ENCODE data around the gene SPTBN1.

SPTBN1 gene

DNA sequence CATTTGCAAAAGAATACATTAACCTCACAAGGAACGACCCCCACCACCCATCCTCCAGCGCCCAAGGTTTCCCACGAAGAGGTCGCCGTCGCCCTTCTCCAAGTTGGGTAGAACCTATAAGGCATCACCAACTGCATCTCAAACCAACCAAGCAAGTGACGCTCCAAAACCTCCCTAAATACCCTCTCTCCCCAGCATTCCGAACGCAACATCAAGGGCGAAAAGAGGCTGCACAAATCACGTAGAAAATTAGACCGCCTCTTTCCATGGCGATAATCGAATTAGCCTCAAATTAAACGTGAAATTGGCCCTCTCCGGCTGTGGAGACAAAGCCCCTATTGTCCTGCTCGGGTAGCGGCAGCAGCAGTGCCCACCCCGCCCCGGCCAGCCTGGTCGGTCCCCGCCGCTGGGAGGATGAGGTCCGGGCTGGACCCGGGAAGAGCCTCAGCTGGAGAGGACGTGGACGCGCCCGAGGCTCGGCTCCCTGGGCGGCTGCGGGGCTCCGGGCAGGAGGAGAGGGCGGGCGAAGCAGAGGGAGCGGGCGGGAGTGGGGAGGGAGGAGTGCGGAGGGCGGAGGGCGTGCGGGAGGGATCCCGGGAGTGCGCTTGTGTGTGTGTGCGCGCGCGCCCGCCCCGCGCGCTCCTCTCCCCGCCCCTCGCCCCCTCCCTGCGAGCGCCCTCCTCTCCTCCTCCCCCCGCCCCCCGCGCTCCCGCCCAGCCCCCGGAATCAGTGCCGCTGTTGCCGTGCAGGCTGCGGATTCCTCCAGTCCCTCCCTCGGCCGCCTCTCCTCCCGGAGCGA lies at the start of gene SPTBN1:
Gene SPTBN1 (plus strand): TSS at position 765 of the 799 bp plus-strand sequence. CDS start 70,092 bp downstream, outside the sequence.
- Mint-ChIP-seq H3K27me3 (peaks cover 42 to 44% of the 10 kb centered on the region in 2 donors), H3K4me1 (peaks cover 16 to 30% of the 10 kb centered on the region in 2 donors), H3K27ac (no peak within 1 kb of the TSS), H3K4me3 (peak within 1 kb of the TSS; percentile 88 to 93), H3K36me3 (no peaks in the 10 kb centered on the region), H3K9me3 (no peaks in the 10 kb centered on the region)
- peak; percentile 4 for DNase-seq
- ATAC-seq (replicated peaks), result peak; percentile 44 to 51

DNA sequence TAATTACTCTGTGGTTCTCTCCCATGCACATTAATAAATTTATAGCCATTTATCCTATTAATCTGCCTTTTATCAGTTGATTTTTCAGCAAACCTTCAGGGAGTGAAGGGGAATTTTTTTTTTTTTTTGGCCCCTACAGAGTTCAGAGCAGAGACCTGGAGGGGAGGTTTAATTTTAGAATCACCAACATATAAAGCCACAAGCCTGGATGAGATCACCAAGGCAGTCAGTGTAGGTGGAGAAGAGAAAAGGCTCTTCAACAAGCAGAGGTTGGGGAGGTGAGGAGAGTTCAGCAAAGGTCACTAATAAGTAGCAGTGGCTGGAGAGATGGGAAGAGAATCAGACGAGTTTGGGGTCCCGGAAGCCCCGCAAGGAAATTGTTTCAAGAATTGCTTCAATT lies 48.4 kb upstream of the SPTBN1 start:
- H3K27ac Mint-ChIP-seq, result no peak overlapping the region
- H3K36me3 Mint-ChIP-seq, result no peaks in the 10 kb centered on the region
- H3K27me3 Mint-ChIP-seq, result peaks cover 59 to 67% of the 10 kb centered on the region in 2 donors
- peaks cover 4% of the 10 kb centered on the region in 2 donors for H3K4me1 Mint-ChIP-seq
- no peaks in the 10 kb centered on the region for H3K9me3 Mint-ChIP-seq
- DNase-seq (no peak), ATAC-seq (replicated peaks) (no peak)
- H3K4me3 Mint-ChIP-seq, result no peak overlapping the region

GRCh38 chr2:54408288-54408687 lies 47.8 kb upstream of the SPTBN1 start:
- DNase-seq (no peak), ATAC-seq (replicated peaks) (no peak)
- no peaks in the 10 kb centered on the region for H3K9me3 Mint-ChIP-seq
- H3K4me3 Mint-ChIP-seq, result no peak overlapping the region
- no peaks in the 10 kb centered on the region for H3K36me3 Mint-ChIP-seq
- peaks cover 54 to 61% of the 10 kb centered on the region in 2 donors for H3K27me3 Mint-ChIP-seq
- H3K27ac Mint-ChIP-seq, result no peak overlapping the region
- peaks cover 4% of the 10 kb centered on the region in 2 donors for H3K4me1 Mint-ChIP-seq

- peaks cover 0 to 2% of the 10 kb centered on the region in 2 donors for H3K4me1 Mint-ChIP-seq
- H3K9me3 Mint-ChIP-seq, result no peaks in the 10 kb centered on the region
- H3K4me3 Mint-ChIP-seq, result no peak overlapping the region
- H3K36me3 Mint-ChIP-seq, result no peaks in the 10 kb centered on the region
- no peak overlapping the region for H3K27ac Mint-ChIP-seq
- no peak for DNase-seq
- ATAC-seq (replicated peaks), result no peak
- H3K27me3 Mint-ChIP-seq, result peaks cover 48 to 63% of the 10 kb centered on the region in 2 donors
These were observed 46.4 kb upstream of the SPTBN1 start for GRCh38 chr2:54409752-54410151.

GRCh38 chr2:54411801-54412354 lies 44.2 kb upstream of the SPTBN1 start:
- Mint-ChIP-seq H3K27me3 (peaks cover 49 to 69% of the 10 kb centered on the region in 2 donors), H3K4me1 (peaks cover 0 to 5% of the 10 kb centered on the region in 2 donors), H3K9me3 (no peaks in the 10 kb centered on the region), H3K4me3 (no peak overlapping the region), H3K27ac (no peak overlapping the region), H3K36me3 (no peaks in the 10 kb centered on the region)
- ATAC-seq (replicated peaks), result no peak
- DNase-seq, result no peak

DNA sequence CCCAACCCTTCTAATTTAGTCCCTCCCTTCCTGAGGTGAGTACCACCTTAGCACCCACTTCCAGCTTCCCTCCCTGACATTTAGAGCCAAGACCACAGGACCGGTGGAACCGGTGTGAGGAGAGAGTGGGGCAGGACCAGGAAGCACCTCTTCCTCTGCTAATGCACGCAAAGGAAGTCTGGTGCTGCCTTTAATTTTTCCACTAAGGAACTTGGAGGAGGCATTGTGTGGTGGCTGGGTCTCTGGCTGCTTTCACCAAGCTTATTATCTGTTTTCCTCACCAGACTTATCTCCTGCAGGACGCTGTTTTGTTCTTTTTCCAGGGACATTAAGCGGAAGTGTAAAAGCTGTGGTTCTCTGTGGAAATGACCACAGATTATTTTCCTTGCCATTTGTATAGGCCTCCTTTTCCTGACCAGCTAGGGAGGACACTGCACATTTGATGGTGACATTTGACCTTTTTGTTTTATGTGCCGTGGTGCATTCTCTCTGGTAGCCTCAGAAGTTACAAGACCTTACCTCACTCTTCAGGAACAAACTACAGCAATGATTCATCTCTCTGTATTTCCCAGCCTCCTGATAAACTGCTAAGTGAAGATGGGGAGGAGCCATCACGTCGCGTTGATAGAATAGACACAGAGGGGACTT lies 39.8 kb upstream of the SPTBN1 start:
- ATAC-seq (replicated peaks), result no peak
- Mint-ChIP-seq H3K27ac (no peak overlapping the region), H3K9me3 (no peaks in the 10 kb centered on the region), H3K4me1 (peaks cover 0 to 3% of the 10 kb centered on the region in 2 donors), H3K36me3 (no peaks in the 10 kb centered on the region), H3K27me3 (peaks cover 36 to 46% of the 10 kb centered on the region in 2 donors), H3K4me3 (no peak overlapping the region)
- DNase-seq, result no peak

GRCh38 chr2:54416938-54417337 lies 39.2 kb upstream of the SPTBN1 start:
- ATAC-seq (replicated peaks), result no peak
- Mint-ChIP-seq H3K4me1 (peaks cover 0 to 5% of the 10 kb centered on the region in 2 donors), H3K27me3 (peaks cover 32 to 43% of the 10 kb centered on the region in 2 donors), H3K9me3 (no peaks in the 10 kb centered on the region), H3K27ac (no peak overlapping the region), H3K36me3 (no peaks in the 10 kb centered on the region), H3K4me3 (no peak overlapping the region)
- no peak for DNase-seq

GRCh38 chr2:54417577-54417976 lies 38.5 kb upstream of the SPTBN1 start:
- H3K4me1 Mint-ChIP-seq, result peaks cover 0 to 6% of the 10 kb centered on the region in 2 donors
- ATAC-seq (replicated peaks), result no peak
- H3K27me3 Mint-ChIP-seq, result peaks cover 31 to 48% of the 10 kb centered on the region in 2 donors
- no peak for DNase-seq
- H3K27ac Mint-ChIP-seq, result no peak overlapping the region
- no peak overlapping the region for H3K4me3 Mint-ChIP-seq
- H3K36me3 Mint-ChIP-seq, result peaks cover 0 to 2% of the 10 kb centered on the region in 2 donors
- H3K9me3 Mint-ChIP-seq, result peaks cover 0 to 2% of the 10 kb centered on the region in 2 donors

GRCh38 chr2:54419388-54419787 lies 36.7 kb upstream of the SPTBN1 start:
- Mint-ChIP-seq H3K27me3 (peaks cover 31 to 47% of the 10 kb centered on the region in 2 donors), H3K27ac (no peak overlapping the region), H3K4me1 (peaks cover 0 to 6% of the 10 kb centered on the region in 2 donors), H3K9me3 (peaks cover 0 to 3% of the 10 kb centered on the region in 2 donors), H3K36me3 (peaks cover 0 to 3% of the 10 kb centered on the region in 2 donors), H3K4me3 (no peak overlapping the region)
- DNase-seq (no peak), ATAC-seq (replicated peaks) (no peak)

DNA sequence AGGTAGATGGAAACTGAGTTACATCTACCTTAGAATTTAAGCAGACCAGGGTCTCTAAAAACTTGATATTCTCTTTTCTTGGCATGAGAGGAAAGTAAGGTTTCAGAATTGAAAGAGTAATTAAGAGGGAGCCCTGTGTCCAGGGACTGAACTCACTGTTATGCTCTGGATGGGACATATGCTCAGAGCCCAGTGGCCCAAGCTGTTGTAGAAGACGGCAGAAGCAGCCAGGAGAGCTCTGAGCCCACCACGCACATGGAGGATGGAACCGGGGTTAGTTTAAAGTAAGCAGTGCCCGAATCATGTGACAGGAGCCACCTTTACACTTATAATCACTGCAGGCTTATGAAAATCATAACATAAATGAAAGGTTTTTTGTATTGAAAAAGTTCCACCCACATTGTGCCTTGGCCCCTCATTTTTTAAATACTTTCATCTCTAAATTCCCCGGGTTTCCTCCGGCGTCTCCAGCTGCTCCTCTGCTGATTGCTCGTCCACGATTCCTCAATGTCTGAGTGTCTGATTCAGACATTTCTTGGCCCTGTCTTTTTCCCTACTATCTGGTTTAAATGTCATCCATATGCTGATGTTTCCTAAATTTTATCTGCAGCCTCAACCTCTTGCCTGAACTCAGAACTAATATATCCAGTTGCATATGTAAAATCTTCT lies 36.1 kb upstream of the SPTBN1 start:
- peaks cover 0 to 3% of the 10 kb centered on the region in 2 donors for H3K36me3 Mint-ChIP-seq
- H3K27me3 Mint-ChIP-seq, result peaks cover 31 to 45% of the 10 kb centered on the region in 2 donors
- no peak for ATAC-seq (replicated peaks)
- no peak overlapping the region for H3K4me3 Mint-ChIP-seq
- DNase-seq, result no peak
- no peak overlapping the region for H3K27ac Mint-ChIP-seq
- peaks cover 0 to 3% of the 10 kb centered on the region in 2 donors for H3K9me3 Mint-ChIP-seq
- peaks cover 0 to 6% of the 10 kb centered on the region in 2 donors for H3K4me1 Mint-ChIP-seq

GRCh38 chr2:54420524-54421172 lies 35.5 kb upstream of the SPTBN1 start:
- DNase-seq, result no peak
- Mint-ChIP-seq H3K27me3 (peaks cover 30 to 40% of the 10 kb centered on the region in 2 donors), H3K27ac (no peak overlapping the region), H3K36me3 (peaks cover 0 to 3% of the 10 kb centered on the region in 2 donors), H3K9me3 (peaks cover 0 to 3% of the 10 kb centered on the region in 2 donors), H3K4me1 (peaks cover 0 to 6% of the 10 kb centered on the region in 2 donors), H3K4me3 (no peak overlapping the region)
- no peak for ATAC-seq (replicated peaks)

- Mint-ChIP-seq H3K36me3 (peaks cover 0 to 3% of the 10 kb centered on the region in 2 donors), H3K9me3 (peaks cover 0 to 3% of the 10 kb centered on the region in 2 donors), H3K4me3 (peak overlapping the region; percentile 39 to 50), H3K4me1 (peaks cover 0 to 3% of the 10 kb centered on the region in 2 donors), H3K27ac (no peak overlapping the region), H3K27me3 (peaks cover 19 to 26% of the 10 kb centered on the region in 2 donors)
- peak; percentile 19 for DNase-seq
- peak; percentile 29 to 48 for ATAC-seq (replicated peaks)
These were observed 34.0 kb upstream of the SPTBN1 start for GRCh38 chr2:54422072-54422581.

GRCh38 chr2:54423213-54423612 lies 32.9 kb upstream of the SPTBN1 start:
- H3K4me3 Mint-ChIP-seq, result no peak overlapping the region
- peaks cover 0 to 3% of the 10 kb centered on the region in 2 donors for H3K36me3 Mint-ChIP-seq
- no peak overlapping the region for H3K27ac Mint-ChIP-seq
- peaks cover 0 to 3% of the 10 kb centered on the region in 2 donors for H3K9me3 Mint-ChIP-seq
- H3K4me1 Mint-ChIP-seq, result peaks cover 0 to 3% of the 10 kb centered on the region in 2 donors
- ATAC-seq (replicated peaks) (no peak), DNase-seq (no peak)
- H3K27me3 Mint-ChIP-seq, result peaks cover 19 to 26% of the 10 kb centered on the region in 2 donors

Measured in stimulated activated naive B cell treated with anti-CD40 and anti-IgM and Interleukin-4, amounts not matched to agents 10 μg/mL and 1 μg/mL and 100 μg/mL, for 72 hours (primary cell).